ENCODE results near the gene MSX2.

The MSX2 gene

DNA sequence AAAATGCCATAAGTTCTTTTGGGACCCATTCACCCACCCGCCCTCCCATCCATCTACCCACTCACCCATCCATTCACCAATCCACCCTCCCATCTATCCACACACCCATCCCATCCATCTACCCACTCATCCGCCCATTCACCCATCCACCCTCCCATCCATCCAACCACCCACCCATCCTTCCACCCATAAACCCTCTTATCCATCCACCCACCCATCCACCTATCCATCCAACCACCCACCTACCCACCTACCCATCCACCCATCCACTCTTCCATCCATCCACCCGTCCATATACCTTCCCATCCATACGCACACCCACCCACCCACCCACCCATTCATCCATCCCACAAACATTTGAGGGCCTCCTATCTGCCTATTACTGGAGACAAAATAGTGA, 43.3 kb downstream of the MSX2 start:
- H3K36me3 ChIP-seq: no peaks in the 10 kb centered on the region
- TF ChIP-seq, protein P1, sequence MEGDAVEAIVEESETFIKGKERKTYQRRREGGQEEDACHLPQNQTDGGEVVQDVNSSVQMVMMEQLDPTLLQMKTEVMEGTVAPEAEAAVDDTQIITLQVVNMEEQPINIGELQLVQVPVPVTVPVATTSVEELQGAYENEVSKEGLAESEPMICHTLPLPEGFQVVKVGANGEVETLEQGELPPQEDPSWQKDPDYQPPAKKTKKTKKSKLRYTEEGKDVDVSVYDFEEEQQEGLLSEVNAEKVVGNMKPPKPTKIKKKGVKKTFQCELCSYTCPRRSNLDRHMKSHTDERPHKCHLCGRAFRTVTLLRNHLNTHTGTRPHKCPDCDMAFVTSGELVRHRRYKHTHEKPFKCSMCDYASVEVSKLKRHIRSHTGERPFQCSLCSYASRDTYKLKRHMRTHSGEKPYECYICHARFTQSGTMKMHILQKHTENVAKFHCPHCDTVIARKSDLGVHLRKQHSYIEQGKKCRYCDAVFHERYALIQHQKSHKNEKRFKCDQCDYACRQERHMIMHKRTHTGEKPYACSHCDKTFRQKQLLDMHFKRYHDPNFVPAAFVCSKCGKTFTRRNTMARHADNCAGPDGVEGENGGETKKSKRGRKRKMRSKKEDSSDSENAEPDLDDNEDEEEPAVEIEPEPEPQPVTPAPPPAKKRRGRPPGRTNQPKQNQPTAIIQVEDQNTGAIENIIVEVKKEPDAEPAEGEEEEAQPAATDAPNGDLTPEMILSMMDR (IDR thresholded peaks at IDR 0.05): no peak
- H3K4me1 ChIP-seq (ENCODE audit: control insufficient read depth in 1 of 2, insufficient read depth in 1 of 2, low read depth in 1 of 2, low read length in 1 of 2): no peaks in the 10 kb centered on the region
- H3K9me3 ChIP-seq: no peaks in the 10 kb centered on the region
- H3K27me3 ChIP-seq: no peaks in the 10 kb centered on the region
- H3K4me3 ChIP-seq (ENCODE audit: low read depth in 1 of 2, low read length in 1 of 2): no peak overlapping the region
- no peak overlapping the region for H3K27ac ChIP-seq

DNA sequence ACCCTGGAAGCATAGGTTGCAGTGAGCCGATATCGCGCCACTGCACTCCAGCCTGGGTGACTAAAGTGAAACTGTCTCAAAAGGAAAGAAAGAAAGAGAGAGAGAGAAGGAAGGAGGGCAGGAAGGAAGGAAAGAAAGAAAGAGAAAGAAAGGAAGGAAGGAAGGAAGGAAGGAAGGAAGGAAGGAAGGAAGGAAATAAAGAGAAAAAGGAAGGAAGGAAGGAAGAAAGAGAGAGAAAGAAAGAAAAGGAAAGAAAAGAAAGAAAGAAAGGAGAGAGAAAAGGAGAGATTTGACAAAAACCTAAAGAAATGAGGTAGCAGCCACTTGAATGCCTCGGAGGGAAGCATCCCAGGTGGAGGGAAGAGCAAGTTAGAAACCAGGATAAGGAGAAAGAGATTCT, 44.6 kb downstream of the MSX2 start:
- Histone ChIP-seq H3K27me3 (no peaks in the 10 kb centered on the region), H3K36me3 (no peaks in the 10 kb centered on the region), H3K4me3 (ENCODE audit: low read depth in 1 of 2, low read length in 1 of 2) (no peak overlapping the region), H3K4me1 (ENCODE audit: control insufficient read depth in 1 of 2, insufficient read depth in 1 of 2, low read depth in 1 of 2, low read length in 1 of 2) (no peaks in the 10 kb centered on the region), H3K27ac (no peak overlapping the region), H3K9me3 (no peaks in the 10 kb centered on the region)
- TF ChIP-seq, protein P1 (IDR thresholded peaks at IDR 0.05): no peak

DNA sequence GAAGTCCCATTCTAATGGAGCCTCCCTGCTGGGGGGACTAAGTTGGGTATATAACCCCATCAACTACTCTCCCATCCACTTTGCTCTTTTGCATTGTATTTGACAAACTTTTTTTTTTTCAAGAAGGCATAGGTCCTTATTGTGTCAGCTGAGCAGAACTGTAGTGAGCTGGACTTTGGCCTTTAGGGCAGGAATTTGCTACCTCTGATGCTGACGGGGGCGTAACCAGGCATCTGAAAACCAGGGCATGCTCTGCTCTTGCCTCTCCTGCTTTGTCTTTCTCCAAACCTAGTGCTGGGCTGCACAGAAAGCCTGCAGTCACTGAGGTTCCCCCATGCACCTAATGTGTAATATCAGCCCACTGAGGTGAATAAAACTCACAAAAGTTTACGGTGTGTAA, 49.0 kb downstream of the MSX2 start:
- Histone ChIP-seq H3K27me3 (no peaks in the 10 kb centered on the region), H3K9me3 (no peaks in the 10 kb centered on the region), H3K27ac (no peak overlapping the region), H3K4me1 (ENCODE audit: control insufficient read depth in 1 of 2, insufficient read depth in 1 of 2, low read depth in 1 of 2, low read length in 1 of 2) (no peaks in the 10 kb centered on the region), H3K4me3 (ENCODE audit: low read depth in 1 of 2, low read length in 1 of 2) (no peak overlapping the region), H3K36me3 (no peaks in the 10 kb centered on the region)
- TF ChIP-seq, protein P1 (IDR thresholded peaks at IDR 0.05): no peak

DNA sequence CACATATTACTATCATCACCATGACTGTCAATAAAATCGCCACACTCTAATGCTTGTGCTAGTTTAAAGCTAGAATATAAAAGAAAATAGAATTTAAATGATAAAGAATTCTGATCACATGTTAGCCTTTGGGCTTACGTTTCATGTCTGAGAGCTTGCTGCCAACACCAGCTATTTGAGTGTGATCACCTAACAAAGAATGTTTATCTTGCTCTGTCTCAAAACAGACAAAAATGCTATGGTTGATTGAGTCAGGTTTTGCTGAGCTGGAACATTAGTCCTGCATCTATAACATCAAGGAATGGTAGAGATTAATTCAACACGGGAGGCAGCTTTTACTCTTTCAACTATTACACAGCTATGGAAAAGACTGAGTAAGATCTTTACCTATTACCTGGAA, 50.7 kb downstream of the MSX2 start:
- no peak overlapping the region for H3K4me3 ChIP-seq (ENCODE audit: low read depth in 1 of 2, low read length in 1 of 2)
- no peaks in the 10 kb centered on the region for H3K27me3 ChIP-seq
- no peaks in the 10 kb centered on the region for H3K9me3 ChIP-seq
- no peaks in the 10 kb centered on the region for H3K36me3 ChIP-seq
- no peaks in the 10 kb centered on the region for H3K4me1 ChIP-seq (ENCODE audit: control insufficient read depth in 1 of 2, insufficient read depth in 1 of 2, low read depth in 1 of 2, low read length in 1 of 2)
- TF ChIP-seq, protein P1 (IDR thresholded peaks at IDR 0.05): no peak
- H3K27ac ChIP-seq: no peak overlapping the region

DNA sequence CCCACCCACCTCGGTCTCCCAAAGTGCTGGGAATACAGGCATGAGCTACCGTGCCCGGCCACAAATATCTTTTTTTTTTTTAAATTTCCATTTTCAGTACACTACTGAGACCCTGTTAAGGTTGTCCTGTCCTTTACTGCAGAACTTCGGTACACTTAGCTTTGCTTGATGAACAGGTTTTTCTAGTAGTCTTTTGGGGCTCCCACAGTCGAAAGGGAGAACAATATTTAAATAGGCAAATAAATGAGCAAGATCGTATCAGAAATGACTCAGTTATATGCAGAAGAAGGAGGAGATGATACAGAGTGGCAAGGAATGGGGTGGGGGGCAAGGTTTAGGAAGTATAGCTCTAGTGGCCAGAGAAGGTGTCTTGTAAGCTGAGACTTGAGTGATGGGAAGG, 52.7 kb downstream of the MSX2 start:
- TF ChIP-seq, protein P1 (IDR thresholded peaks at IDR 0.05): no peak
- Histone ChIP-seq H3K36me3 (no peaks in the 10 kb centered on the region), H3K9me3 (no peaks in the 10 kb centered on the region), H3K4me1 (ENCODE audit: control insufficient read depth in 1 of 2, insufficient read depth in 1 of 2, low read depth in 1 of 2, low read length in 1 of 2) (no peaks in the 10 kb centered on the region), H3K27me3 (no peaks in the 10 kb centered on the region), H3K27ac (no peak overlapping the region), H3K4me3 (ENCODE audit: low read depth in 1 of 2, low read length in 1 of 2) (no peak overlapping the region)

DNA sequence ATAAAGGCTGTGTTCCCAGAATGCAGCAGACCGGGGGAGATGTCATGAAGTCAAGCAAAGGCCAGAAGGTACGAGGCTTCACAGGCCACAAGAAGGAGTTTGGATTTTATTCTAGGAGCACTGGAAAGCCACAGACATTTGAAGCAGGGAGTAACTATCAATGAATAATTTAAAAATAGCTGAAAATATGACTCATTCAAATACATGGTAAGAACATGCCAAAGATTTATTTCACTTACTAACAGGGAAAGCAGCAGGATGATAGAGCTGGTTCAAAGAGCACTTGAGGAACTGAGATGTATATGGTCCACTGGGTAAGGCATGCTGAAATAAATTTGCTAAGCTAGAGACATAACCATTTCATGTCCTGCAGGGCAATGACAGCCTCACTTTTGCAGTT, 53.2 kb downstream of the MSX2 start:
- H3K4me3 ChIP-seq (ENCODE audit: low read depth in 1 of 2, low read length in 1 of 2): no peak overlapping the region
- TF ChIP-seq, protein P1 (IDR thresholded peaks at IDR 0.05): no peak
- no peaks in the 10 kb centered on the region for H3K27me3 ChIP-seq
- H3K27ac ChIP-seq: no peak overlapping the region
- no peaks in the 10 kb centered on the region for H3K4me1 ChIP-seq (ENCODE audit: control insufficient read depth in 1 of 2, insufficient read depth in 1 of 2, low read depth in 1 of 2, low read length in 1 of 2)
- no peaks in the 10 kb centered on the region for H3K9me3 ChIP-seq
- no peaks in the 10 kb centered on the region for H3K36me3 ChIP-seq

All from neutrophil (primary cell).